ENCODE data around the gene TNP2. TPM values are rescaled to one million over a fixed set of nuclear protein-coding genes. Genes with fewer than 3 reads are reported as not detected.

TNP2 gene
- polyA plus RNA-seq, 3 donors = not detected

GRCh38 chr16:11229432-11229831, 39.7 kb downstream of the TNP2 start:
- H3K36me3 Mint-ChIP-seq = no peaks in the 10 kb centered on the region
- TF ChIP-seq CTCF (IDR thresholded peaks at IDR 0.05) = no peak
- H3K79me2 ChIP-seq (ENCODE audit: insufficient read depth, low read length) = no peaks in the 10 kb centered on the region
- no peak overlapping the region for H3K9ac ChIP-seq (ENCODE audit: insufficient read depth, low read length, poor library complexity, severe bottlenecking)
- H3K4me3 Mint-ChIP-seq = no peak overlapping the region
- intact Hi-C loops (cut with micrococcal nuclease) = no loop called here
- no peak overlapping the region for H3K4me2 ChIP-seq (replicated peaks; ENCODE audit: extremely low read depth, low read length, poor library complexity, severe bottlenecking)
- no peaks in the 10 kb centered on the region for H3K9me3 Mint-ChIP-seq
- no peaks in the 10 kb centered on the region for H4K20me1 ChIP-seq (ENCODE audit: insufficient read depth, low read length)
- no peak overlapping the region for H3K4me3 ChIP-seq (replicated peaks in 1 of 3; ENCODE audit: low read depth in 2 of 3, low read length in 3 of 3)
- no peaks in the 10 kb centered on the region for H3K9me3 ChIP-seq (replicated peaks in 1 of 2; ENCODE audit: control insufficient read depth in 1 of 2, insufficient read depth in 1 of 2, low read length in 2 of 2)
- no CpG with 5 or more reads among the region's 5 CpGs for WGBS (ENCODE audit: insufficient coverage)
- no peak for DNase-seq
- H3K4me1 Mint-ChIP-seq = peaks cover 39% of the 10 kb centered on the region
- no peaks in the 10 kb centered on the region for H3K27me3 ChIP-seq (ENCODE audit: control insufficient read depth in 2 of 2, insufficient read depth in 2 of 2, low read length in 2 of 2)
- H3K27ac ChIP-seq (ENCODE audit: low read depth in 1 of 2, low read length in 2 of 2) = no peak overlapping the region
- H3K27me3 Mint-ChIP-seq (ENCODE audit: low read depth in 3 of 3) = peaks cover 4 to 15% (median 6%) of the 10 kb centered on the region in 3 donors
- H3K36me3 ChIP-seq (replicated peaks in 1 of 2; ENCODE audit: control insufficient read depth in 1 of 2, insufficient read depth in 2 of 2, low read length in 2 of 2) = no peaks in the 10 kb centered on the region
- no peak overlapping the region for H3K27ac Mint-ChIP-seq
- no peak overlapping the region for H2AFZ ChIP-seq (ENCODE audit: insufficient read depth, low read depth, low read length, poor library complexity, severe bottlenecking)
- peaks cover 29 to 36% of the 10 kb centered on the region in 2 donors for H3K4me1 ChIP-seq (ENCODE audit: control insufficient read depth in 1 of 2, insufficient read depth in 2 of 2, low read length in 2 of 2)

GRCh38 chr16:11225677-11226549, 43.2 kb downstream of the TNP2 start:
- peaks cover 0 to 3% (median 0%) of the 10 kb centered on the region in 7 donors for H3K9me3 Mint-ChIP-seq
- intact Hi-C loops (cut with micrococcal nuclease) = no loop called here
- H3K4me1 ChIP-seq (ENCODE audit: control insufficient read depth in 1 of 2, insufficient read depth in 2 of 2, low read length in 2 of 2) = peaks cover 19 to 29% of the 10 kb centered on the region in 2 donors
- no peak for DNase-seq
- no peaks in the 10 kb centered on the region for H3K36me3 ChIP-seq (replicated peaks in 1 of 2; ENCODE audit: control insufficient read depth in 1 of 2, insufficient read depth in 2 of 2, low read length in 2 of 2)
- no peaks in the 10 kb centered on the region for H4K20me1 ChIP-seq (ENCODE audit: insufficient read depth, low read length)
- H3K4me1 Mint-ChIP-seq = peaks cover 23% of the 10 kb centered on the region
- TF ChIP-seq CTCF (IDR thresholded peaks at IDR 0.05) = no peak
- peak overlapping the region; percentile 53 for H2AFZ ChIP-seq (ENCODE audit: insufficient read depth, low read depth, low read length, poor library complexity, severe bottlenecking)
- peak overlapping the region; percentile 17 for H3K9ac ChIP-seq (ENCODE audit: insufficient read depth, low read length, poor library complexity, severe bottlenecking)
- peak overlapping the region; percentile 65 to 71 for H3K4me3 Mint-ChIP-seq
- no peaks in the 10 kb centered on the region for H3K79me2 ChIP-seq (ENCODE audit: insufficient read depth, low read length)
- H3K9me3 ChIP-seq (replicated peaks in 1 of 2; ENCODE audit: control insufficient read depth in 1 of 2, insufficient read depth in 1 of 2, low read length in 2 of 2) = no peaks in the 10 kb centered on the region
- 67% methylated on average over 8 of the region's 18 CpGs for WGBS (ENCODE audit: insufficient coverage)
- no peaks in the 10 kb centered on the region for H3K36me3 Mint-ChIP-seq
- H3K27me3 ChIP-seq (ENCODE audit: control insufficient read depth in 2 of 2, insufficient read depth in 2 of 2, low read length in 2 of 2) = no peaks in the 10 kb centered on the region
- H3K27me3 Mint-ChIP-seq (ENCODE audit: low read depth in 3 of 3) = peaks cover 4 to 5% (median 5%) of the 10 kb centered on the region in 3 donors
- peak overlapping the region in 1 of 3 experiments; percentile 61 for H3K4me3 ChIP-seq (replicated peaks in 1 of 3; ENCODE audit: low read depth in 2 of 3, low read length in 3 of 3)
- H3K27ac Mint-ChIP-seq = peak overlapping the region in 1 of 7 donors; percentile 26
- H3K27ac ChIP-seq (ENCODE audit: low read depth in 1 of 2, low read length in 2 of 2) = no peak overlapping the region
- peak overlapping the region; percentile 56 for H3K4me2 ChIP-seq (replicated peaks; ENCODE audit: extremely low read depth, low read length, poor library complexity, severe bottlenecking)

Measured in CD14-positive monocyte (primary cell).